ENCODE data around the gene WDR27. TPM values are rescaled to one million over a fixed set of nuclear protein-coding genes. Genes with fewer than 3 reads are reported as not detected.

The WDR27 gene
- total RNA-seq, 1 donor from 2014 or later = 35.4 TPM

GRCh38 chr6:169641461-169642085, 60.3 kb downstream of the WDR27 start:
- DNase-seq (ENCODE audit: low read depth) = no peak

- no peak for DNase-seq (ENCODE audit: low read depth)
Measured at GRCh38 chr6:169640983-169641382, 60.8 kb downstream of the WDR27 start.

GRCh38 chr6:169640351-169640852, 61.4 kb downstream of the WDR27 start:
- DNase-seq (ENCODE audit: low read depth) = peak; percentile 81

GRCh38 chr6:169639653-169640278, 62.1 kb downstream of the WDR27 start:
- no peak for DNase-seq (ENCODE audit: low read depth)

- DNase-seq (ENCODE audit: low read depth) = no peak
Measured at GRCh38 chr6:169638915-169639314, 62.9 kb downstream of the WDR27 start.

GRCh38 chr6:169638388-169638787, 63.4 kb downstream of the WDR27 start:
- DNase-seq (ENCODE audit: low read depth) = no peak

- DNase-seq (ENCODE audit: low read depth) = no peak
Measured at GRCh38 chr6:169635345-169635744, 66.5 kb downstream of the WDR27 start.

GRCh38 chr6:169632841-169633240, 69.0 kb downstream of the WDR27 start:
- no peak for DNase-seq (ENCODE audit: low read depth)

GRCh38 chr6:169629256-169629655, 72.6 kb downstream of the WDR27 start:
- no peak for DNase-seq (ENCODE audit: low read depth)

GRCh38 chr6:169627736-169628607, 73.9 kb downstream of the WDR27 start:
- no peak for DNase-seq (ENCODE audit: low read depth)

GRCh38 chr6:169626649-169627048, 75.2 kb downstream of the WDR27 start:
- DNase-seq (ENCODE audit: low read depth) = no peak

- DNase-seq (ENCODE audit: low read depth) = no peak
Measured at GRCh38 chr6:169626169-169626568, 75.7 kb downstream of the WDR27 start.

- no peak for DNase-seq (ENCODE audit: low read depth)
Measured at GRCh38 chr6:169625376-169625775, 76.5 kb downstream of the WDR27 start.

GRCh38 chr6:169624785-169625184, 77.0 kb downstream of the WDR27 start:
- no peak for DNase-seq (ENCODE audit: low read depth)

- DNase-seq (ENCODE audit: low read depth) = no peak
Measured at GRCh38 chr6:169623975-169624374, 77.9 kb downstream of the WDR27 start.

- DNase-seq (ENCODE audit: low read depth) = no peak
Measured at GRCh38 chr6:169623343-169623742, 78.5 kb downstream of the WDR27 start.

GRCh38 chr6:169622618-169623017, 79.2 kb downstream of the WDR27 start:
- DNase-seq (ENCODE audit: low read depth) = no peak

GRCh38 chr6:169621311-169621710, 80.5 kb downstream of the WDR27 start:
- no peak for DNase-seq (ENCODE audit: low read depth)

GRCh38 chr6:169620171-169621130, 81.4 kb downstream of the WDR27 start:
- DNase-seq (ENCODE audit: low read depth) = no peak

- no peak for DNase-seq (ENCODE audit: low read depth)
Measured at GRCh38 chr6:169619650-169620049, 82.2 kb downstream of the WDR27 start.
